ENCODE data around the gene DNAH14. TPM values are rescaled to one million over a fixed set of nuclear protein-coding genes. Genes with fewer than 3 reads are reported as not detected.
"Not testable (repeated sequence)": the region's sequence is repeated elsewhere in the genome, so short reads cannot be mapped to it uniquely, and the experiment has no call there.

DNAH14 gene
- total RNA-seq (2014; rRNA removed; shearing (Covaris generic); ENCODE audit: low replicate concordance) = not detected in 2 replicates

DNA sequence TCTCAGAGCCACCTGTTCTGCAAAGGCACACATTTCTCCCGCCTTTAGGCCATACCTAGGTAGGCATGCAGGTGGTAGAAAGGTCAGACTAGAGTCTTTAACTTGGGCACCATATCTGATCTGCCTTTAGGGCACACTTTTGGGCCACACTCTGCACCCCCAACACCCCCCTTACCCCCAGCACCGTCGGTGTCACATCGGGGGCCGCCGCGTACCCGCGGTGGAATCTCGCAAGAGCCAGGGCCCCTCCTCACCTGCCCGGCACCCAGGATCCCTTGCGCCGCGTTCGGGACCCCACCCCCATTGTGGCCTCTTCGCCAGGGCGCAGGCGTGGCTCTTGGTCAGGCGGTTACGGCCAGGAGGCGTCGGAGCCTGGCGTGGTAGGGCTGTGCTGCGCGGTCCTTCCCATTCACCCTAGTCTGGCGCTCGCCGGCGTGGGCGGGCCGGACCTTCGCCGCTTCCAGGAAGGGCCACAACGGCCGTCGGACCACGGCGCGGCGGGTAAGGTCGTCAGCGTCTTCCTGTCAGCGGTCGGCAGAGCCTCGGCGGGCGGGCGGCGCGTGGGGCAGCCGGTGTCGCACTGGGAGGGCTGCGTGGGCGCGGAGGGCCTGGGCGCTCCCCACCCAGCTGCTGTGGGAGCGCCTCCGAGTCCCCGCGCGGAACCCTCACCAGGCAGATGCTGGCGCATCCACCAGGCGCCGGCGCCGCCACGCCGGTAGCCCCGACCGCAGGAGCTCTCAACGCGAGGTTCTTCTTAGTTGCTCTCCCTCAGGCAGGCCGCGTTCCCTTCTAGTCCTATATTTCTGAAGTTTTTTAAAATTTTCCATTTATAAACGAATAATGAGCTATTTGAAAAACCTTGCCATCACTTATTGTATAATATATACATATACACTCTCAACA lies at the start of gene DNAH14:
DNAH14 (plus strand) TSS at position 341 of the 903 bp plus-strand sequence. CDS start 23,028 bp downstream, outside the sequence.
- H4K20me1 ChIP-seq (ENCODE audit: insufficient read depth, low read depth, low read length) = no peaks in the 10 kb centered on the region
- H3K9ac ChIP-seq (ENCODE audit: low read length) = no peak within 1 kb of the TSS
- H3K27ac ChIP-seq (ENCODE audit: low read length) = no peak within 1 kb of the TSS
- H3K36me3 ChIP-seq (ENCODE audit: insufficient read depth, low read length) = no peaks in the 10 kb centered on the region
- H3K9me2 ChIP-seq (replicated peaks; ENCODE audit: insufficient read depth, low read length) = no peaks in the 10 kb centered on the region
- H3K9me3 ChIP-seq (ENCODE audit: low read length) = peaks cover 13% of the 10 kb centered on the region
- no peak within 1 kb of the TSS for H2AFZ ChIP-seq (ENCODE audit: low read length)
- no peaks in the 10 kb centered on the region for H3K4me1 ChIP-seq (ENCODE audit: low read length)
- no peak within 1 kb of the TSS for H3K4me3 ChIP-seq (ENCODE audit: low read length)
- H3K27me3 ChIP-seq (ENCODE audit: low read length) = no peaks in the 10 kb centered on the region
- H3K4me2 ChIP-seq (ENCODE audit: low read depth, low read length, poor library complexity, severe bottlenecking) = no peak within 1 kb of the TSS
- DNase-seq = no peak
- H3K79me2 ChIP-seq (ENCODE audit: low read length) = no peaks in the 10 kb centered on the region

DNA sequence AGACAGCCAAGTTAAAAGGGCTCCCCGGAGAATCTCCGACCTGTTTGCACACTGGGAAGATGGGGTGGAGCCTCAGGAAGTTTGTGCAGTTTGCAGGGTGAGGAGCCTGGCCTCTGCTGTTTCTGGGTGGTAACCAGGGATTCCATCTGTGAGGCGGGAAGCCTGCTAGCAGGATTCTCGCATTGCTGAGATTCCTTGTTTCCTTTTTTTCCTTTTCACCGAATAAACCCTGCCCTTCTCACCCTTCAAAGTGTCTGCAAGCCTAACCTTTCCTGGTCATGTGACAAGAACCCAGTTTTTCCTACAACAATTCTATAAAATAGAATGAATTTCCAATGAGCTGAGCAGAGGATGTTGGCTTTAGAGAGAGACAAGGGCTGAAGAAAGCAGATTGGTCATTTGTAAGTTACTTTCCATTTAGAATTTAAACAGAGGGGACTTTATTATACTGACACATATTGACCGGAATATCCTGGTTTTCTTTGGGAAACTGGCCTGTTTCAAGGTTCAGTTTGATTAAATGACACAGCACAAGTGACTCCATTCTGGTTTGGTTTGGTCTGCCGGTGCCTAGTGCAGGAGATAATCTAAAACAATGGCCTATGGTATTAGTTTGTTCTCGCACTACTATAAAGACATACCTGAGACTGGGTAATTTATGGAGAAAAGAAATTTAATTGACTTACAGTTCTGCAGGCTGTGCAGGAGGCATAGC lies 48.7 kb upstream of the DNAH14 start:
- Histone ChIP-seq H3K79me2 (ENCODE audit: low read length) (no peaks in the 10 kb centered on the region), H3K4me1 (ENCODE audit: low read length) (no peaks in the 10 kb centered on the region), H3K9me3 (ENCODE audit: low read length) (no peaks in the 10 kb centered on the region), H3K36me3 (ENCODE audit: insufficient read depth, low read length) (no peaks in the 10 kb centered on the region), H3K9me2 (replicated peaks; ENCODE audit: insufficient read depth, low read length) (no peaks in the 10 kb centered on the region), H3K27me3 (ENCODE audit: low read length) (no peaks in the 10 kb centered on the region), H2AFZ (ENCODE audit: low read length) (no peak overlapping the region), H3K4me3 (ENCODE audit: low read length) (no peak overlapping the region), H3K27ac (ENCODE audit: low read length) (no peak overlapping the region), H3K4me2 (ENCODE audit: low read depth, low read length, poor library complexity, severe bottlenecking) (no peak overlapping the region), H4K20me1 (ENCODE audit: insufficient read depth, low read depth, low read length) (no peaks in the 10 kb centered on the region), H3K9ac (ENCODE audit: low read length) (no peak overlapping the region)
- DNase-seq = no peak

GRCh38 chr1:224881308-224881692 lies 48.2 kb upstream of the DNAH14 start:
- not testable (repeated sequence) for H3K9me2 ChIP-seq (replicated peaks; ENCODE audit: insufficient read depth, low read length); H3K36me3 ChIP-seq (ENCODE audit: insufficient read depth, low read length); H3K27me3 ChIP-seq (ENCODE audit: low read length); H3K27ac ChIP-seq (ENCODE audit: low read length); H3K4me2 ChIP-seq (ENCODE audit: low read depth, low read length, poor library complexity, severe bottlenecking); H2AFZ ChIP-seq (ENCODE audit: low read length); H3K4me1 ChIP-seq (ENCODE audit: low read length); H3K9me3 ChIP-seq (ENCODE audit: low read length); H4K20me1 ChIP-seq (ENCODE audit: insufficient read depth, low read depth, low read length); DNase-seq; H3K4me3 ChIP-seq (ENCODE audit: low read length); H3K79me2 ChIP-seq (ENCODE audit: low read length); H3K9ac ChIP-seq (ENCODE audit: low read length)

DNA sequence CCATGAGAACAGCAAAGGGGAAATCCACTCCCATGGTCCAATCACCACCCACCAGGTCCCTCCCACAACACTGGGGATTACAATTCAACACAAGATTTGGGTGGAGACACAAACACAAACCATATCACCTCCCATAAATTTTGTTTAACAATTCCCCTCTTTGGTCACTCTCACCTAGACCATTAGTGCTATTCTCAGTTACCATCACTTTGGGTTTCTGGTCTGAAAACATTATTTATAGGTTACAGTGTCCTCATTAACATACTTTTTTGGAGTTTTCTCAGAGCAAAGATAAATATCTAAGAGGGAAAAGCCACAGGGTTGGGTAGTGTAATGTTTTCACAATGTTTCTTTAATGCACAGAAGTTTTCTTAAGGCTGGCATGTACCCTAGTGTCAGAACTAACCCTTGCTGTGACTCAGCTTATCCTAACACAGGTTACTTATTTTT lies 47.7 kb upstream of the DNAH14 start:
- Histone ChIP-seq H3K27ac (ENCODE audit: low read length) (no peak overlapping the region), H4K20me1 (ENCODE audit: insufficient read depth, low read depth, low read length) (no peaks in the 10 kb centered on the region), H3K36me3 (ENCODE audit: insufficient read depth, low read length) (no peaks in the 10 kb centered on the region), H3K4me3 (ENCODE audit: low read length) (no peak overlapping the region), H3K4me1 (ENCODE audit: low read length) (no peaks in the 10 kb centered on the region), H2AFZ (ENCODE audit: low read length) (no peak overlapping the region), H3K9me3 (ENCODE audit: low read length) (no peaks in the 10 kb centered on the region), H3K9ac (ENCODE audit: low read length) (no peak overlapping the region), H3K9me2 (replicated peaks; ENCODE audit: insufficient read depth, low read length) (no peaks in the 10 kb centered on the region), H3K27me3 (ENCODE audit: low read length) (no peaks in the 10 kb centered on the region), H3K4me2 (ENCODE audit: low read depth, low read length, poor library complexity, severe bottlenecking) (no peak overlapping the region), H3K79me2 (ENCODE audit: low read length) (no peaks in the 10 kb centered on the region)
- DNase-seq = no peak

- no peak overlapping the region for H3K27ac ChIP-seq (ENCODE audit: low read length)
- no peak for DNase-seq
- no peak overlapping the region for H3K4me3 ChIP-seq (ENCODE audit: low read length)
- H3K27me3 ChIP-seq (ENCODE audit: low read length) = no peaks in the 10 kb centered on the region
- no peak overlapping the region for H2AFZ ChIP-seq (ENCODE audit: low read length)
- H3K4me2 ChIP-seq (ENCODE audit: low read depth, low read length, poor library complexity, severe bottlenecking) = no peak overlapping the region
- H3K9ac ChIP-seq (ENCODE audit: low read length) = no peak overlapping the region
- no peaks in the 10 kb centered on the region for H3K9me3 ChIP-seq (ENCODE audit: low read length)
- no peaks in the 10 kb centered on the region for H3K4me1 ChIP-seq (ENCODE audit: low read length)
- no peaks in the 10 kb centered on the region for H3K9me2 ChIP-seq (replicated peaks; ENCODE audit: insufficient read depth, low read length)
- no peaks in the 10 kb centered on the region for H4K20me1 ChIP-seq (ENCODE audit: insufficient read depth, low read depth, low read length)
- H3K36me3 ChIP-seq (ENCODE audit: insufficient read depth, low read length) = no peaks in the 10 kb centered on the region
- no peaks in the 10 kb centered on the region for H3K79me2 ChIP-seq (ENCODE audit: low read length)
Observed at GRCh38 chr1:224882264-224882663, 47.2 kb upstream of the DNAH14 start.

DNA sequence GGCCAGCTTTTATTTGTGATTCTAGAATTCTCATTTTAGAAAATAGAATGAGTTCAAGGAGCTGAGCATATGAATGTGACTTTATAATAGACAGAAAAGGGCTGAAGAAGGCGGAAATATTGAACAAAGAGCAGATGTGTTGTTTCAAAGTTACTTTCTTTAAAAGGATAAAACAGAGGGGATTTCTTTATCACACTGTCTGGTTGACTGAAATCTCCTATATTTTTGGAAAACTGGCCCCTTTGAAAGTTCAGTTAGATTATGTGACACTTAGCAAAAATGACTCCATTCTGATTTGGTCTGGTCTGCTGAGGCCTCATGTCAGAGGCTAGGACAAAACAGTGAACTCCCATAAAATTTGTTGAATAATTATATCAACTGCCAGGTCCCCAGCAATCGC lies 46.4 kb upstream of the DNAH14 start:
- DNase-seq = no peak
- Histone ChIP-seq H3K4me1 (ENCODE audit: low read length) (no peaks in the 10 kb centered on the region), H2AFZ (ENCODE audit: low read length) (no peak overlapping the region), H3K9me2 (replicated peaks; ENCODE audit: insufficient read depth, low read length) (no peaks in the 10 kb centered on the region), H3K36me3 (ENCODE audit: insufficient read depth, low read length) (no peaks in the 10 kb centered on the region), H4K20me1 (ENCODE audit: insufficient read depth, low read depth, low read length) (no peaks in the 10 kb centered on the region), H3K9me3 (ENCODE audit: low read length) (no peaks in the 10 kb centered on the region), H3K4me2 (ENCODE audit: low read depth, low read length, poor library complexity, severe bottlenecking) (no peak overlapping the region), H3K27ac (ENCODE audit: low read length) (no peak overlapping the region), H3K79me2 (ENCODE audit: low read length) (no peaks in the 10 kb centered on the region), H3K9ac (ENCODE audit: low read length) (no peak overlapping the region), H3K27me3 (ENCODE audit: low read length) (no peaks in the 10 kb centered on the region), H3K4me3 (ENCODE audit: low read length) (no peak overlapping the region)

DNA sequence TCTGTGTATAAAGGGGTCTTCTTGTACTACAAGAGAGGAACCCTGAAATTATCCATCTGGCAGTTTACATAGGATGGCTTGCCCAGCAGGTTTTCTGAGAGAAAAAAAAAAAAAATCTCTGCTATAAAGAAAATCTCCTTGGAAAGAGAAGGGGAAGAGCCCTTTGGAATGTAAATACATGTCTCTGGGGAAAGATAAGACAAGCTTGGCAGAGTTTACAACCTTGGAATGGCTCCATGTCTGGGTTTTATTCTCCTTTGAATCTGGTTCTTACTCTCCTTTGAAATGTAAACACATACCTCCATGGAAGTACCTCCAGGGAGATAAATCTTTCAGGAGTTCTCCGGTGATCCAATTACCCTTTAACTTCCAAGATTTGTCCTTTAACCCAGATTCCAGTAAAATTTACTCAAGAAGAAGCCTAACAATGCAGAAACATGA lies 45.1 kb upstream of the DNAH14 start:
- no peaks in the 10 kb centered on the region for H3K79me2 ChIP-seq (ENCODE audit: low read length)
- no peaks in the 10 kb centered on the region for H3K9me3 ChIP-seq (ENCODE audit: low read length)
- no peaks in the 10 kb centered on the region for H3K27me3 ChIP-seq (ENCODE audit: low read length)
- H3K9me2 ChIP-seq (replicated peaks; ENCODE audit: insufficient read depth, low read length) = no peaks in the 10 kb centered on the region
- no peak overlapping the region for H3K9ac ChIP-seq (ENCODE audit: low read length)
- no peaks in the 10 kb centered on the region for H3K36me3 ChIP-seq (ENCODE audit: insufficient read depth, low read length)
- no peak overlapping the region for H3K27ac ChIP-seq (ENCODE audit: low read length)
- H3K4me2 ChIP-seq (ENCODE audit: low read depth, low read length, poor library complexity, severe bottlenecking) = no peak overlapping the region
- H4K20me1 ChIP-seq (ENCODE audit: insufficient read depth, low read depth, low read length) = no peaks in the 10 kb centered on the region
- H2AFZ ChIP-seq (ENCODE audit: low read length) = no peak overlapping the region
- H3K4me3 ChIP-seq (ENCODE audit: low read length) = no peak overlapping the region
- DNase-seq = no peak
- no peaks in the 10 kb centered on the region for H3K4me1 ChIP-seq (ENCODE audit: low read length)

DNA sequence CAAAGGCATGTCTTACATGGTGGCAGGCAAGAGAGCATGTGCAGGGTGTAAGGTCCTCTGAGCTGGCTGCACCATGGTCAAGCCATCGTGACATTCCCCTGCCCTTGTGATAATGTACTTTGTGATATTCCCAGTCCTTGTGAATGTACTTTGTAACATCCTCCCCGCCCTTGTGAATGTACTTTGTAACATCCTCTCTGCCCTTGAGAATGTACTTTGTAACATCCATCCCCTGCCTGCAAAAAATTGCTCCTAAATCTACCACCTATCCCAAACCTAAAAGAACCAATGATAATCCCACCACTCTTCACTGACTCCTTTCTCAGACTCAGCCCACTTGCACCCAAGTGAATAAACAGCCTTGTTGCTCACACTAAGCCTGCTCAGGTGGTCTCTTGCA lies 44.1 kb upstream of the DNAH14 start:
- H3K9ac ChIP-seq (ENCODE audit: low read length); H3K9me3 ChIP-seq (ENCODE audit: low read length); H4K20me1 ChIP-seq (ENCODE audit: insufficient read depth, low read depth, low read length); H3K79me2 ChIP-seq (ENCODE audit: low read length); H3K4me2 ChIP-seq (ENCODE audit: low read depth, low read length, poor library complexity, severe bottlenecking); H3K4me3 ChIP-seq (ENCODE audit: low read length); H3K27ac ChIP-seq (ENCODE audit: low read length); H2AFZ ChIP-seq (ENCODE audit: low read length); H3K4me1 ChIP-seq (ENCODE audit: low read length); H3K36me3 ChIP-seq (ENCODE audit: insufficient read depth, low read length); H3K27me3 ChIP-seq (ENCODE audit: low read length); DNase-seq; H3K9me2 ChIP-seq (replicated peaks; ENCODE audit: insufficient read depth, low read length): not testable (repeated sequence)

Measured in Karpas-422 (cell line).